Neural cell (in vitro differentiated cells): ENCODE results near the gene LPP. TPM values are rescaled to one million over a fixed set of nuclear protein-coding genes. Genes with fewer than 3 reads are reported as not detected.

Experiments
- H2AFZ ChIP-seq: fragments of 200-600, 300-800 bp; sonication (generic), shearing (Covaris generic); 2 replicates; pipeline ENCODE4 v1.6.0; 2014; ENCODE audit warnings: low read depth, mild to moderate bottlenecking, antibody characterized with exemption, low read length, moderate library complexity
- H3F3A ChIP-seq: fragments of 200-600 bp; shearing (Covaris generic); 2 replicates; pipeline ENCODE4 v1.6.1; 2016; ENCODE audit warnings: mild to moderate bottlenecking, moderate library complexity, mixed read lengths, antibody characterized with exemption, low read length; ENCODE audit not compliant: insufficient read depth, poor library complexity, severe bottlenecking
- H3K27ac ChIP-seq: fragments of 200-600, 300-800 bp; sonication (generic), shearing (Covaris generic); 2 replicates; pipeline ENCODE4 v1.5.1; 2014; ENCODE audit warnings: mild to moderate bottlenecking, low read length, moderate library complexity
- H3K27me3 ChIP-seq: fragments of 300-800, 200-600 bp; sonication (generic), shearing (Covaris generic); 2 replicates; pipeline ENCODE4 v1.6.0; 2014; ENCODE audit warnings: mild to moderate bottlenecking, low read depth, low read length, moderate library complexity; ENCODE audit not compliant: insufficient read depth
- H3K36me3 ChIP-seq: fragments of 300-800, 200-600 bp; sonication (generic), shearing (Covaris generic); 2 replicates; pipeline ENCODE4 v1.5.1; 2014; ENCODE audit warnings: mild to moderate bottlenecking, antibody characterized with exemption, low read length, moderate library complexity; ENCODE audit not compliant: insufficient read depth
- H3K4me2 ChIP-seq: fragments of 300-800, 200-600 bp; sonication (generic), shearing (Covaris generic); 2 replicates; pipeline ENCODE4 v1.6.0; 2014; ENCODE audit warnings: mild to moderate bottlenecking, low read length
- H3K4me3 ChIP-seq: fragments of 300-800, 200-600 bp; sonication (generic), shearing (Covaris generic); 2 replicates; pipeline ENCODE4 v1.5.1; 2014; ENCODE audit warnings: mild to moderate bottlenecking, low read length, moderate library complexity
- H3K79me2 ChIP-seq: fragments of 200-600 bp; shearing (Covaris generic); replicated peaks from 2 replicates; pipeline ENCODE4 v1.6.0; 2014; ENCODE audit warnings: mild to moderate bottlenecking, low read length, moderate library complexity; ENCODE audit not compliant: insufficient read depth
- H3K9ac ChIP-seq: fragments of 300-800, 200-600 bp; sonication (generic), shearing (Covaris generic); 2 replicates; pipeline ENCODE4 v1.6.1; 2016; ENCODE audit warnings: mild to moderate bottlenecking, low read length, mixed read lengths
- H3K9me2 ChIP-seq: fragments of 200-600 bp; shearing (Covaris generic); 2 replicates; pipeline ENCODE4 v1.6.1; 2016; ENCODE audit warnings: mild to moderate bottlenecking, low read length, mixed read lengths; ENCODE audit not compliant: insufficient read depth
- H3K9me3 ChIP-seq: fragments of 200-600, 300-800 bp; sonication (generic), shearing (Covaris generic); 2 replicates; pipeline ENCODE4 v1.6.1; 2016; ENCODE audit warnings: mild to moderate bottlenecking, mixed run types, low read length, moderate library complexity, mixed read lengths
- H4K20me1 ChIP-seq: fragments of 200-600 bp; shearing (Covaris generic); 2 replicates; pipeline ENCODE4 v1.6.1; 2016; ENCODE audit warnings: mild to moderate bottlenecking, mixed run types; ENCODE audit not compliant: insufficient read depth
- EP300 ChIP-seq: fragments of 450-650 bp; conservative IDR thresholded peaks from 2 replicates; pipeline ENCODE4 v1.6.1; 2014; ENCODE audit warnings: antibody characterized with exemption, mild to moderate bottlenecking, moderate library complexity; ENCODE audit not compliant: poor library complexity, severe bottlenecking
- EZH2 ChIP-seq: fragments of 200-600, 300-800 bp; shearing (Covaris generic), sonication (generic); IDR thresholded peaks from 2 replicates; pipeline ENCODE4 v1.6.1; 2014; ENCODE audit warnings: antibody characterized with exemption, low read length, borderline replicate concordance, mild to moderate bottlenecking; ENCODE audit not compliant: insufficient read depth, poor library complexity, severe bottlenecking
- MXI1 ChIP-seq: fragments of 450-650 bp; conservative IDR thresholded peaks from 2 replicates; pipeline ENCODE4 v1.6.1; 2014; ENCODE audit warnings: antibody characterized with exemption, mild to moderate bottlenecking; ENCODE audit not compliant: poor library complexity, severe bottlenecking
- POLR2AphosphoS5 ChIP-seq: IDR thresholded peaks from 2 replicates; pipeline ENCODE4 v1.6.1; 2012
- RAD21 ChIP-seq: fragments of 450-650 bp; conservative IDR thresholded peaks from 2 replicates; pipeline ENCODE4 v1.6.1; 2014; ENCODE audit warnings: antibody characterized with exemption, mild to moderate bottlenecking, moderate library complexity
- SMC3 ChIP-seq: fragments of 450-650 bp; conservative IDR thresholded peaks from 2 replicates; pipeline ENCODE4 v1.6.1; 2014; ENCODE audit warnings: antibody characterized with exemption, mild to moderate bottlenecking, moderate library complexity; ENCODE audit not compliant: poor library complexity
- TAF1 ChIP-seq: IDR thresholded peaks from 2 replicates; pipeline ENCODE4 v1.6.1; 2012; ENCODE audit warnings: low read depth
- polyA plus RNA-seq: library from polyadenylated mRNA; depleted of rRNA; stranded (reverse); fragments of >200 nt; gene quantifications from 2 replicates; pipeline ENCODE4 v1.2.3, GENCODE V29; 2014
- TF ChIP-seq, protein P1 (sequence below): IDR thresholded peaks from 2 replicates; pipeline ENCODE4 v1.6.1; 2012; ENCODE audit warnings: borderline replicate concordance
- TF ChIP-seq, protein P2 (sequence below): fragments of 450-650 bp; IDR thresholded peaks from 2 replicates; pipeline ENCODE4 v1.5.1; 2014; ENCODE audit warnings: antibody characterized with exemption, mild to moderate bottlenecking, moderate library complexity; ENCODE audit not compliant: poor library complexity, severe bottlenecking

Gene LPP
- polyA plus RNA-seq, 1 donor from 2014 or later: 3.0 TPM

DNA sequence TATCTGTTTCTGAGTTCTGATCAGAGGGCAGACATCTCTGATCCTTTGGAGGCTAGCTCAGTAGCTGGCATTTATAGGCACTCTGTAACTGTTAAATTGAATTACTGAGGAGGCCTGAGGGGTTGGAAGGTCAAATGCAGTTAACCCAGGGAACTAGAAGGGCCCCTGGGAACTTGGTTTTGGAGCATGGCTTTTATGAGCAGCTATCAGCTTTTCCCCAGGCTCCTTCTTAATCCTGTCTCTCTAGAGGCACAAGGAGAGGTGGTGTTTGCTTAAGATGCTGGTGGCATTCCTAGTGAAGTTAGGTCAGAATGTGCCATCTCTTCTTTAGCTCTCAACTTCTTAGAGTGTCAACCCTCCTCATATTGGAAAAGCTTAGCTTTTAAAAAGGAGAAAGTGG, 128.9 kb downstream of the LPP start:
- H3K4me3 ChIP-seq: no peak overlapping the region
- H2AFZ ChIP-seq: no peak overlapping the region
- H4K20me1 ChIP-seq: no peaks in the 10 kb centered on the region
- no peaks in the 10 kb centered on the region for H3K9me2 ChIP-seq
- H3K9me3 ChIP-seq: no peaks in the 10 kb centered on the region
- no peak for TF ChIP-seq EP300
- no peak for TF ChIP-seq SMC3
- no peak for TF ChIP-seq MXI1
- TF ChIP-seq RAD21: no peak
- no peak for TF ChIP-seq EZH2
- TF ChIP-seq, protein P1, sequence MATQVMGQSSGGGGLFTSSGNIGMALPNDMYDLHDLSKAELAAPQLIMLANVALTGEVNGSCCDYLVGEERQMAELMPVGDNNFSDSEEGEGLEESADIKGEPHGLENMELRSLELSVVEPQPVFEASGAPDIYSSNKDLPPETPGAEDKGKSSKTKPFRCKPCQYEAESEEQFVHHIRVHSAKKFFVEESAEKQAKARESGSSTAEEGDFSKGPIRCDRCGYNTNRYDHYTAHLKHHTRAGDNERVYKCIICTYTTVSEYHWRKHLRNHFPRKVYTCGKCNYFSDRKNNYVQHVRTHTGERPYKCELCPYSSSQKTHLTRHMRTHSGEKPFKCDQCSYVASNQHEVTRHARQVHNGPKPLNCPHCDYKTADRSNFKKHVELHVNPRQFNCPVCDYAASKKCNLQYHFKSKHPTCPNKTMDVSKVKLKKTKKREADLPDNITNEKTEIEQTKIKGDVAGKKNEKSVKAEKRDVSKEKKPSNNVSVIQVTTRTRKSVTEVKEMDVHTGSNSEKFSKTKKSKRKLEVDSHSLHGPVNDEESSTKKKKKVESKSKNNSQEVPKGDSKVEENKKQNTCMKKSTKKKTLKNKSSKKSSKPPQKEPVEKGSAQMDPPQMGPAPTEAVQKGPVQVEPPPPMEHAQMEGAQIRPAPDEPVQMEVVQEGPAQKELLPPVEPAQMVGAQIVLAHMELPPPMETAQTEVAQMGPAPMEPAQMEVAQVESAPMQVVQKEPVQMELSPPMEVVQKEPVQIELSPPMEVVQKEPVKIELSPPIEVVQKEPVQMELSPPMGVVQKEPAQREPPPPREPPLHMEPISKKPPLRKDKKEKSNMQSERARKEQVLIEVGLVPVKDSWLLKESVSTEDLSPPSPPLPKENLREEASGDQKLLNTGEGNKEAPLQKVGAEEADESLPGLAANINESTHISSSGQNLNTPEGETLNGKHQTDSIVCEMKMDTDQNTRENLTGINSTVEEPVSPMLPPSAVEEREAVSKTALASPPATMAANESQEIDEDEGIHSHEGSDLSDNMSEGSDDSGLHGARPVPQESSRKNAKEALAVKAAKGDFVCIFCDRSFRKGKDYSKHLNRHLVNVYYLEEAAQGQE: no peak
- no peak for TF ChIP-seq POLR2AphosphoS5
- TF ChIP-seq, protein P2, sequence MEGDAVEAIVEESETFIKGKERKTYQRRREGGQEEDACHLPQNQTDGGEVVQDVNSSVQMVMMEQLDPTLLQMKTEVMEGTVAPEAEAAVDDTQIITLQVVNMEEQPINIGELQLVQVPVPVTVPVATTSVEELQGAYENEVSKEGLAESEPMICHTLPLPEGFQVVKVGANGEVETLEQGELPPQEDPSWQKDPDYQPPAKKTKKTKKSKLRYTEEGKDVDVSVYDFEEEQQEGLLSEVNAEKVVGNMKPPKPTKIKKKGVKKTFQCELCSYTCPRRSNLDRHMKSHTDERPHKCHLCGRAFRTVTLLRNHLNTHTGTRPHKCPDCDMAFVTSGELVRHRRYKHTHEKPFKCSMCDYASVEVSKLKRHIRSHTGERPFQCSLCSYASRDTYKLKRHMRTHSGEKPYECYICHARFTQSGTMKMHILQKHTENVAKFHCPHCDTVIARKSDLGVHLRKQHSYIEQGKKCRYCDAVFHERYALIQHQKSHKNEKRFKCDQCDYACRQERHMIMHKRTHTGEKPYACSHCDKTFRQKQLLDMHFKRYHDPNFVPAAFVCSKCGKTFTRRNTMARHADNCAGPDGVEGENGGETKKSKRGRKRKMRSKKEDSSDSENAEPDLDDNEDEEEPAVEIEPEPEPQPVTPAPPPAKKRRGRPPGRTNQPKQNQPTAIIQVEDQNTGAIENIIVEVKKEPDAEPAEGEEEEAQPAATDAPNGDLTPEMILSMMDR: no peak
- TF ChIP-seq TAF1: no peak
- no peaks in the 10 kb centered on the region for H3K27me3 ChIP-seq
- H3K79me2 ChIP-seq: no peaks in the 10 kb centered on the region
- H3F3A ChIP-seq: peaks cover 8% of the 10 kb centered on the region
- H3K36me3 ChIP-seq: no peaks in the 10 kb centered on the region
- no peak overlapping the region for H3K4me2 ChIP-seq
- H3K27ac ChIP-seq: no peak overlapping the region
- no peak overlapping the region for H3K9ac ChIP-seq

GRCh38 chr3:188283347-188283746, 129.4 kb downstream of the LPP start:
- TF ChIP-seq, protein P2: no peak
- no peak for TF ChIP-seq MXI1
- TF ChIP-seq EP300: no peak
- TF ChIP-seq TAF1: no peak
- no peak for TF ChIP-seq RAD21
- TF ChIP-seq EZH2: no peak
- no peak for TF ChIP-seq SMC3
- TF ChIP-seq, protein P1: no peak
- TF ChIP-seq POLR2AphosphoS5: no peak
- no peaks in the 10 kb centered on the region for H3K27me3 ChIP-seq
- no peaks in the 10 kb centered on the region for H3K9me3 ChIP-seq
- H3K79me2 ChIP-seq: no peaks in the 10 kb centered on the region
- no peak overlapping the region for H3K9ac ChIP-seq
- no peak overlapping the region for H3K4me3 ChIP-seq
- H3K27ac ChIP-seq: no peak overlapping the region
- H4K20me1 ChIP-seq: no peaks in the 10 kb centered on the region
- no peaks in the 10 kb centered on the region for H3K9me2 ChIP-seq
- H2AFZ ChIP-seq: no peak overlapping the region
- no peak overlapping the region for H3K4me2 ChIP-seq
- peaks cover 10% of the 10 kb centered on the region for H3F3A ChIP-seq
- no peaks in the 10 kb centered on the region for H3K36me3 ChIP-seq
